ENCODE measurements around the gene CYTH3. TPM values are rescaled to one million over a fixed set of nuclear protein-coding genes. Genes with fewer than 3 reads are reported as not detected.

CYTH3 gene
- polyA plus RNA-seq, 1 donor (not counting 4 experiments of a cell fraction or from before 2014, with no cell fraction given) = 28.4 TPM

DNA sequence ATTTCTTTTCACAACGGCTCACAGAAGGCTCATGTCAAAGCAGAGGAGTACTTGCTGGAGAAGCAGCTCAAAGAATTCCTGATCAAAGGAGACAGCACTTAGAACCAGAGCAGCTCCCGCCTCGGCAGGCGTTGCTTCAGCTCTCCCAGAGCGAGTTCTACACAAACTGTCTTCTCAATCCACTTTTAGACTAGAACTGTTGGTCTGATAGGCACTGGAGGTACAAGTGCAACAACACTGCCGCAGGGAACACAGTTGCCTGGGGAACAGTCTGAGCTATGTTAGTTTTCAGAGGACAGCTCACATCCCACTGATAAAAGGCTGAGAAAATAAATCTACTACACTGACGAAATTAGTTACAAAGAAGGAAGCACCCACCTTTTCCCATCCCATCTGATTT is 35.4 kb downstream of the CYTH3 start:
- peaks cover 0 to 2% of the 10 kb centered on the region in 2 experiments for H3K36me3 ChIP-seq (ENCODE audit: control insufficient read depth in 2 of 2, extremely low read depth in 1 of 2, insufficient read depth in 2 of 2, low read length in 2 of 2)
- TF ChIP-seq, protein P1, sequence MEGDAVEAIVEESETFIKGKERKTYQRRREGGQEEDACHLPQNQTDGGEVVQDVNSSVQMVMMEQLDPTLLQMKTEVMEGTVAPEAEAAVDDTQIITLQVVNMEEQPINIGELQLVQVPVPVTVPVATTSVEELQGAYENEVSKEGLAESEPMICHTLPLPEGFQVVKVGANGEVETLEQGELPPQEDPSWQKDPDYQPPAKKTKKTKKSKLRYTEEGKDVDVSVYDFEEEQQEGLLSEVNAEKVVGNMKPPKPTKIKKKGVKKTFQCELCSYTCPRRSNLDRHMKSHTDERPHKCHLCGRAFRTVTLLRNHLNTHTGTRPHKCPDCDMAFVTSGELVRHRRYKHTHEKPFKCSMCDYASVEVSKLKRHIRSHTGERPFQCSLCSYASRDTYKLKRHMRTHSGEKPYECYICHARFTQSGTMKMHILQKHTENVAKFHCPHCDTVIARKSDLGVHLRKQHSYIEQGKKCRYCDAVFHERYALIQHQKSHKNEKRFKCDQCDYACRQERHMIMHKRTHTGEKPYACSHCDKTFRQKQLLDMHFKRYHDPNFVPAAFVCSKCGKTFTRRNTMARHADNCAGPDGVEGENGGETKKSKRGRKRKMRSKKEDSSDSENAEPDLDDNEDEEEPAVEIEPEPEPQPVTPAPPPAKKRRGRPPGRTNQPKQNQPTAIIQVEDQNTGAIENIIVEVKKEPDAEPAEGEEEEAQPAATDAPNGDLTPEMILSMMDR (optimal IDR thresholded peaks at IDR 0.05 in 1 of 3, IDR thresholded peaks at IDR 0.05 in 1 of 3, conservative IDR thresholded peaks at IDR 0.05 in 1 of 3; ENCODE audit: extremely low read depth in 1 of 3, insufficient read depth in 2 of 3, low read length in 3 of 3) = no peak
- TF ChIP-seq EZH2 (IDR thresholded peaks at IDR 0.05; ENCODE audit: low read length) = no peak
- no peak overlapping the region for H3K4me2 ChIP-seq (ENCODE audit: control insufficient read depth, extremely low read depth, insufficient read depth, low read depth, low read length)
- H2AFZ ChIP-seq (ENCODE audit: control insufficient read depth, low read length) = no peak overlapping the region
- no peaks in the 10 kb centered on the region for H4K20me1 ChIP-seq (ENCODE audit: control insufficient read depth, extremely low read depth, insufficient read depth, low read length)
- no peak for FAIRE-seq
- dilution Hi-C loops (cut with MboI; ENCODE audit: extremely low pct_ligation_motif_present, low sequenced_read_pairs) = no loop called here
- no peak overlapping the region for H3K4me3 ChIP-seq (ENCODE audit: control insufficient read depth in 2 of 3, extremely low read depth in 1 of 3, insufficient read depth in 2 of 3, low read depth in 1 of 3, low read length in 3 of 3)
- H3K9me3 ChIP-seq (ENCODE audit: control insufficient read depth, low read depth, low read length) = no peaks in the 10 kb centered on the region
- DNase-seq (ENCODE audit: low read depth, low spot score) = no peak
- no peaks in the 10 kb centered on the region for H3K27me3 ChIP-seq (ENCODE audit: control insufficient read depth, extremely low read depth, insufficient read depth, low read length)
- no peak overlapping the region for H3K27ac ChIP-seq (ENCODE audit: control insufficient read depth, insufficient read depth, low read length)
- H3K4me1 ChIP-seq (ENCODE audit: control insufficient read depth, extremely low read depth, insufficient read depth, low read length) = no peaks in the 10 kb centered on the region
- H3K9me1 ChIP-seq (ENCODE audit: control insufficient read depth, extremely low read depth, insufficient read depth, low read length) = peaks cover 2% of the 10 kb centered on the region
- H3K79me2 ChIP-seq (ENCODE audit: control insufficient read depth, insufficient read depth, low read length) = peaks cover 73% of the 10 kb centered on the region
- no peak overlapping the region for H3K9ac ChIP-seq (ENCODE audit: control insufficient read depth, extremely low read depth, insufficient read depth, low read length)

- no peak for FAIRE-seq
- Histone ChIP-seq H4K20me1 (ENCODE audit: control insufficient read depth, extremely low read depth, insufficient read depth, low read length) (peaks cover 5% of the 10 kb centered on the region), H2AFZ (ENCODE audit: control insufficient read depth, low read length) (no peak overlapping the region), H3K36me3 (ENCODE audit: control insufficient read depth in 2 of 2, extremely low read depth in 1 of 2, insufficient read depth in 2 of 2, low read length in 2 of 2) (peaks cover 0 to 2% of the 10 kb centered on the region in 2 experiments), H3K27ac (ENCODE audit: control insufficient read depth, insufficient read depth, low read length) (no peak overlapping the region), H3K27me3 (ENCODE audit: control insufficient read depth, extremely low read depth, insufficient read depth, low read length) (no peaks in the 10 kb centered on the region), H3K79me2 (ENCODE audit: control insufficient read depth, insufficient read depth, low read length) (peaks cover 74% of the 10 kb centered on the region), H3K9me3 (ENCODE audit: control insufficient read depth, low read depth, low read length) (no peaks in the 10 kb centered on the region), H3K9ac (ENCODE audit: control insufficient read depth, extremely low read depth, insufficient read depth, low read length) (no peak overlapping the region), H3K9me1 (ENCODE audit: control insufficient read depth, extremely low read depth, insufficient read depth, low read length) (no peaks in the 10 kb centered on the region), H3K4me3 (ENCODE audit: control insufficient read depth in 2 of 3, extremely low read depth in 1 of 3, insufficient read depth in 2 of 3, low read depth in 1 of 3, low read length in 3 of 3) (no peak overlapping the region), H3K4me1 (ENCODE audit: control insufficient read depth, extremely low read depth, insufficient read depth, low read length) (no peaks in the 10 kb centered on the region), H3K4me2 (ENCODE audit: control insufficient read depth, extremely low read depth, insufficient read depth, low read depth, low read length) (no peak overlapping the region)
- dilution Hi-C loops (cut with MboI; ENCODE audit: extremely low pct_ligation_motif_present, low sequenced_read_pairs) = no loop called here
- TF ChIP-seq EZH2 (IDR thresholded peaks at IDR 0.05; ENCODE audit: low read length) = no peak
- TF ChIP-seq, protein P1 (optimal IDR thresholded peaks at IDR 0.05 in 1 of 3, IDR thresholded peaks at IDR 0.05 in 1 of 3, conservative IDR thresholded peaks at IDR 0.05 in 1 of 3; ENCODE audit: extremely low read depth in 1 of 3, insufficient read depth in 2 of 3, low read length in 3 of 3) = no peak
- DNase-seq (ENCODE audit: low read depth, low spot score) = no peak
Measured at GRCh38 chr7:6235029-6235871, 37.2 kb downstream of the CYTH3 start.
